GM19193 (cell line): ENCODE measurements around the gene APEX2.
A peak's percentile ranks its signal among the peaks of the same experiment; 100 is the strongest.

Experiments
- POLR2A ChIP-seq: IDR thresholded peaks from 4 replicates; pipeline ENCODE4 v1.6.1; 2011; ENCODE audit not compliant: insufficient read depth, insufficient read length; ENCODE audit errors: extremely low read depth

APEX2 gene

GRCh38 chrX:54999717-55000598 lies at the start of gene APEX2:
Gene APEX2, plus strand, starts transcription at chrX:55000363. Its CDS starts 60 bp downstream, at chrX:55000423.
- peak; percentile 86 for TF ChIP-seq POLR2A

- TF ChIP-seq POLR2A = no peak
These were observed 49.3 kb upstream of the APEX2 start for GRCh38 chrX:54950730-54951375.

GRCh38 chrX:54961750-54962149 lies 38.4 kb upstream of the APEX2 start:
- TF ChIP-seq POLR2A = no peak

GRCh38 chrX:54964766-54965497 lies 35.2 kb upstream of the APEX2 start:
- no peak for TF ChIP-seq POLR2A

GRCh38 chrX:54977387-54977786 lies 22.8 kb upstream of the APEX2 start:
- no peak for TF ChIP-seq POLR2A

- no peak for TF ChIP-seq POLR2A
These were observed 21.7 kb upstream of the APEX2 start for GRCh38 chrX:54978448-54978847.

- TF ChIP-seq POLR2A = no peak
These were observed 20.7 kb upstream of the APEX2 start for GRCh38 chrX:54979432-54979831.

- no peak for TF ChIP-seq POLR2A
These were observed 19.8 kb upstream of the APEX2 start for GRCh38 chrX:54980334-54980733.

- TF ChIP-seq POLR2A = no peak
These were observed 8.5 kb upstream of the APEX2 start for GRCh38 chrX:54991706-54992105.

GRCh38 chrX:54992911-54993622 lies 7.1 kb upstream of the APEX2 start:
- no peak for TF ChIP-seq POLR2A

GRCh38 chrX:54994099-54994498 lies 6.1 kb upstream of the APEX2 start, which contains the start of gene PFKFB1:
Gene PFKFB1, minus strand, starts transcription at chrX:54994188. Its CDS starts 181 bp downstream, at chrX:54994007.
- TF ChIP-seq POLR2A = no peak

- TF ChIP-seq POLR2A = no peak
These were observed 5.4 kb upstream of the APEX2 start for GRCh38 chrX:54994668-54995351.

- no peak for TF ChIP-seq POLR2A
These were observed 4.5 kb upstream of the APEX2 start for GRCh38 chrX:54995621-54996020.

- TF ChIP-seq POLR2A = no peak
These were observed 4.1 kb downstream of the APEX2 start for GRCh38 chrX:55004231-55004630.

- no peak for TF ChIP-seq POLR2A
These were observed 5.1 kb downstream of the APEX2 start for GRCh38 chrX:55005256-55005655.
